ENCODE results near the gene FIBP. TPM values are rescaled to one million over a fixed set of nuclear protein-coding genes. Genes with fewer than 3 reads are reported as not detected.

FIBP gene
- total and polyA plus RNA-seq, 2 of the 8 experiments (the other 6 are each of a cell fraction or from before 2014, with no cell fraction given), result 74.3 to 173 TPM

- POLR2A ChIA-PET (ENCODE audit: partially characterized antibody), result interaction anchor here (0.8 to 39.7 kb wide), 8 partner anchors 7 to 172 kb away, joined by 3 to 1071 read pairs (median 11); partner anchors contain the start of genes C11orf68, CFL1, EFEMP2 and FOSL1
- H3K79me1 ChIP-seq (ENCODE audit: low read depth, low read length), result no peaks in the 10 kb centered on the region; the same call in 1 of the 2 replicates
- no peaks in the 10 kb centered on the region for H3K9me3 ChIP-seq (ENCODE audit: insufficient read depth in 2 of 2, low read depth in 1 of 2, low read length in 1 of 2)
- no peaks in the 10 kb centered on the region for H3K79me2 ChIP-seq (ENCODE audit: control insufficient read depth in 1 of 2, insufficient read depth in 2 of 2, low read length in 2 of 2)
- H4K91ac ChIP-seq (replicated peaks; ENCODE audit: insufficient read length, low read length), result no peak overlapping the region
- no peak overlapping the region for H2AFZ ChIP-seq (ENCODE audit: low read length)
- H2BK12ac ChIP-seq (ENCODE audit: low read depth, low read length), result no peak overlapping the region
- H4K20me1 ChIP-seq (replicated peaks in 1 of 2; ENCODE audit: control insufficient read depth in 1 of 2, insufficient read depth in 2 of 2, low read length in 2 of 2), result peaks cover 0 to 4% of the 10 kb centered on the region in 2 experiments
- no peak overlapping the region for H2BK120ac ChIP-seq (replicated peaks; ENCODE audit: low read depth, low read length)
- no peak overlapping the region for H3K23ac ChIP-seq (ENCODE audit: insufficient read length)
- H3K14ac ChIP-seq (ENCODE audit: insufficient read length), result no peak overlapping the region
- H3K27me3 ChIP-seq (replicated peaks in 1 of 4; ENCODE audit: control insufficient read depth in 3 of 4, extremely low read depth in 1 of 4, insufficient read depth in 3 of 4, low read length in 3 of 4), result peaks cover 0 to 14% (median 8%) of the 10 kb centered on the region in 4 experiments; a peak in 6 of 7 replicates
- H3K23me2 ChIP-seq (ENCODE audit: low read depth, low read length), result peaks cover 20% of the 10 kb centered on the region
- CTCF ChIA-PET (ENCODE audit: partially characterized antibody), result interaction anchor here (0.6 to 19.6 kb wide), 15 partner anchors 7 to 307 kb away, joined by 3 to 283 read pairs (median 30); partner anchors contain the start of genes AP5B1, C11orf68, CFL1 and EFEMP2
- H3K4me3 ChIP-seq (ENCODE audit: extremely low read depth in 1 of 4, insufficient read depth in 2 of 4, low read depth in 3 of 4, low read length in 4 of 4), result peak overlapping the region in 1 of 4 experiments; percentile 82; a peak in 1 of 8 replicates
- H3K27ac ChIP-seq (ENCODE audit: low read depth, low read length), result no peak overlapping the region
- TF ChIP-seq ATF3 (IDR thresholded peaks at IDR 0.05; ENCODE audit: insufficient read depth, low read depth, low read length) (no peak), ATF2 (IDR thresholded peaks at IDR 0.05; ENCODE audit: low read length) (no peak), KDM4A (IDR thresholded peaks at IDR 0.05; ENCODE audit: low read depth, low read length, severe bottlenecking) (no peak), HDAC2 (IDR thresholded peaks at IDR 0.05; ENCODE audit: borderline replicate concordance in 1 of 2, low read depth in 2 of 2, low read length in 2 of 2) (no peak), SAP30 (IDR thresholded peaks at IDR 0.05; ENCODE audit: insufficient read depth, insufficient replicate concordance, low read length) (no peak), SP4 (IDR thresholded peaks at IDR 0.05; ENCODE audit: low read length) (no peak), YY1 (IDR thresholded peaks at IDR 0.05; ENCODE audit: low read depth, low read length) (no peak), POLR2A (IDR thresholded peaks at IDR 0.05; ENCODE audit: control extremely low read depth in 1 of 2, low read depth in 2 of 2, low read length in 2 of 2) (no peak), HDAC6 (IDR thresholded peaks at IDR 0.05; ENCODE audit: low read depth, low read length) (no peak)
- H2BK5ac ChIP-seq (ENCODE audit: low read depth, low read length), result no peak overlapping the region
- H3K56ac ChIP-seq (replicated peaks; ENCODE audit: insufficient read length, low read depth, low read length), result no peak overlapping the region
- peak overlapping the region; percentile 88; the same call in 1 of the 2 replicates for H2BK15ac ChIP-seq (ENCODE audit: low read length)
- no peak overlapping the region for H3K4ac ChIP-seq (replicated peaks; ENCODE audit: insufficient read length, low read depth, low read length)
- H4K5ac ChIP-seq (ENCODE audit: insufficient read length, low read depth, low read length), result no peak overlapping the region
- no peak overlapping the region for H3K18ac ChIP-seq (ENCODE audit: extremely low read depth, low read length)
- no peak for FAIRE-seq
- peak overlapping the region; percentile 9 to 94; a peak in 2 of 4 replicates for H3K4me2 ChIP-seq (ENCODE audit: insufficient read depth in 1 of 2, low read depth in 2 of 2, low read length in 2 of 2)
- 93% methylated on average over 10 of the region's 10 CpGs; no CpG with 5 or more reads in 1 of the 2 experiments for WGBS, 2 experiments (ENCODE audit: extremely low coverage in 1 of 2, insufficient coverage in 1 of 2, insufficient read length in 1 of 2, insufficient replicate concordance in 2 of 2, low coverage in 1 of 2, low lambda C conversion rate in 2 of 2, missing lambda C conversion rate in 1 of 2)
- no peak overlapping the region for H2AK5ac ChIP-seq (ENCODE audit: low read depth, low read length)
- H3K36me3 ChIP-seq (ENCODE audit: control insufficient read depth in 2 of 4, insufficient read depth in 4 of 4, low read length in 3 of 4), result no peaks in the 10 kb centered on the region
- H2BK20ac ChIP-seq (ENCODE audit: low read length), result no peak overlapping the region
- DNase-seq (ENCODE audit: low read depth in 1 of 2, low spot score in 2 of 2), result no peak
- H3K4me1 ChIP-seq (replicated peaks in 1 of 4; ENCODE audit: control insufficient read depth in 3 of 4, insufficient read depth in 4 of 4, low read length in 3 of 4), result peaks cover 0 to 28% (median 8%) of the 10 kb centered on the region in 4 experiments; a peak in 5 of 7 replicates
- H3K9ac ChIP-seq (replicated peaks in 1 of 4; ENCODE audit: extremely low read depth in 1 of 4, low read depth in 3 of 4, low read length in 3 of 4), result no peak overlapping the region
- no peak overlapping the region; the same call in 1 of the 2 replicates for H4K8ac ChIP-seq (ENCODE audit: extremely low read depth, insufficient read depth, low read length)
Observed at GRCh38 chr11:65892661-65893317, 4.5 kb upstream of the FIBP start.
